AG04449 (cell line): ENCODE measurements around the gene MAST2.

ENCODE experiments used
- CTCF ChIA-PET: fragments of 350-600 bp; formaldehyde crosslinking; extraction: SDS; loops from one replicate; lab custom pipeline; 2021; ENCODE audit warnings: antibody characterized with exemption; lab: Yijun Ruan, JAX
- POLR2A ChIA-PET: fragments of 400-600, 350-600 bp; formaldehyde crosslinking; extraction: SDS; loops from one replicate; lab custom pipeline; 2020; ENCODE audit warnings: antibody characterized with exemption, inconsistent platforms; lab: Yijun Ruan, JAX
- DNase-seq: peaks from one replicate; pipeline ENCODE4 v3.0.0-alpha.2; 2010; ENCODE audit warnings: low read depth, low spot score
- H3K4me3 ChIP-seq: 2 replicates; pipeline ENCODE4 v1.5.1; 2011; ENCODE audit warnings: low read depth, mild to moderate bottlenecking, control low read depth, low read length
- CTCF ChIP-seq: IDR thresholded peaks from one replicate; pipeline ENCODE4 v1.5.1; 2011; ENCODE audit warnings: mild to moderate bottlenecking, moderate library complexity, low read length, control low read depth, inconsistent platforms; ENCODE audit not compliant: insufficient read depth; ENCODE audit errors: missing control alignments

Gene MAST2

GRCh38 chr1:46027788-46028573, 224.6 kb downstream of the MAST2 start:
- DNase-seq, result no peak
- ChIA-PET POLR2A (no interaction called here), CTCF (interaction anchor here (1.0 to 22.5 kb wide), 3 partner anchors 9 to 150 kb away, joined by 3 to 631 read pairs (median 19); partner anchors contain the start of genes P3R3URF and TSPAN1)
- no peak overlapping the region for H3K4me3 ChIP-seq
- TF ChIP-seq CTCF, result no peak

DNA sequence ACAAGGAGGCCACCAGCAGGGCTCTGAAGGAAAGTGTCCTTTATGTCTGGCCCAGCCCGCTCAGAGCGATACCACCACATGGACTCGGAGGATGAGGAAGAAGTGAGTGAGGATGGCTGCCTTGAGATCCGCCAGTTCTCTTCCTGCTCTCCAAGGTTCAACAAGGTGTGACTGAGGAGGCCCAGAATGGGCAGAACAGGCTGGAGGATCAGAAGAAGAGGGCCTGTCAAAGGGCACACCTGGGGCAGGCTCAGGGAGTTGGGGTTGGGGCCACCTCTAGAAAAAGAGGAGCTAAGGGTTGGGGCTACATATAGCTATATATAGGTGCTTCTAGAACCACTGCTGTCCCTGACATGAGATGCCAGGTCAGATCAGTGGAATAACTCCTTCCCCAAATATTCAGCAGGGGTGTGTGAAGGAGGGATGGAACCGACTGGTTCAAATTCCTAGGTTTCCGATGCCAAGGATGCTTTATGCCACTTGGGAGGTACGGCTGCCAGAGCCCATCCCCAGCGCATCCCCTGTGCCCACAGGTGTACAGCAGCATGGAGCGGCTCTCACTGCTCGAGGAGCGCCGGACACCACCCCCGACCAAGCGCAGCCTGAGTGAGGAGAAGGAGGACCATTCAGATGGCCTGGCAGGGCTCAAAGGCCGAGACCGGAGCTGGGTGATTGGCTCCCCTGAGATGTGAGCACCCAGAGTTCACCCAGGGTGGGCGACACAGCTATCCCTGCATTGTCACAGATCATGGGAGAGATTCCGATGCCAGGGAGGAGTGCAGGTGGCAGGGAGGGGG, 226.9 kb downstream of the MAST2 start:
- CTCF ChIA-PET, result interaction anchor here (0.7 to 22.5 kb wide), 3 partner anchors 9 to 193 kb away, joined by 4 to 631 read pairs (median 4); partner anchors contain the start of genes P3R3URF and TSPAN1
- DNase-seq, result no peak
- TF ChIP-seq CTCF, result no peak
- H3K4me3 ChIP-seq, result no peak overlapping the region
- POLR2A ChIA-PET, result interaction anchor here (0.6 kb wide), 1 partner anchor 184 kb away, joined by 3 read pairs; no protein-coding TSS in a partner anchor

GRCh38 chr1:46030876-46031660, 227.7 kb downstream of the MAST2 start:
- ChIA-PET CTCF (interaction anchor here (0.7 to 22.5 kb wide), 3 partner anchors 147 to 192 kb away, joined by 3 to 631 read pairs (median 4); partner anchors contain the start of genes P3R3URF and TSPAN1), POLR2A (interaction anchor here (0.6 to 0.7 kb wide), 2 partner anchors 151 to 185 kb away, joined by 3 read pairs; no protein-coding TSS in a partner anchor)
- H3K4me3 ChIP-seq, result no peak overlapping the region
- no peak for DNase-seq
- no peak for TF ChIP-seq CTCF

DNA sequence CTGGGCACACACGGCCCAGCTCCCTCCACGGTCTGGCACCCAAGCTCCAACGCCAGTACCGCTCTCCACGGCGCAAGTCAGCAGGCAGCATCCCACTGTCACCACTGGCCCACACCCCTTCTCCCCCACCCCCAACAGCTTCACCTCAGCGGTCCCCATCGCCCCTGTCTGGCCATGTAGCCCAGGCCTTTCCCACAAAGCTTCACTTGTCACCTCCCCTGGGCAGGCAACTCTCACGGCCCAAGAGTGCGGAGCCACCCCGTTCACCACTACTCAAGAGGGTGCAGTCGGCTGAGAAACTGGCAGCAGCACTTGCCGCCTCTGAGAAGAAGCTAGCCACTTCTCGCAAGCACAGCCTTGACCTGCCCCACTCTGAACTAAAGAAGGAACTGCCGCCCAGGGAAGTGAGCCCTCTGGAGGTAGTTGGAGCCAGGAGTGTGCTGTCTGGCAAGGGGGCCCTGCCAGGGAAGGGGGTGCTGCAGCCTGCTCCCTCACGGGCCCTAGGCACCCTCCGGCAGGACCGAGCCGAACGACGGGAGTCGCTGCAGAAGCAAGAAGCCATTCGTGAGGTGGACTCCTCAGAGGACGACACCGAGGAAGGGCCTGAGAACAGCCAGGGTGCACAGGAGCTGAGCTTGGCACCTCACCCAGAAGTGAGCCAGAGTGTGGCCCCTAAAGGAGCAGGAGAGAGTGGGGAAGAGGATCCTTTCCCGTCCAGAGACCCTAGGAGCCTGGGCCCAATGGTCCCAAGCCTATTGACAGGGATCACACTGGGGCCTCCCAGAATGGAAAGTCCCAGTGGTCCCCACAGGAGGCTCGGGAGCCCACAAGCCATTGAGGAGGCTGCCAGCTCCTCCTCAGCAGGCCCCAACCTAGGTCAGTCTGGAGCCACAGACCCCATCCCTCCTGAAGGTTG, 231.4 kb downstream of the MAST2 start:
- no peak for DNase-seq
- POLR2A ChIA-PET, result interaction anchor here (0.6 to 1.7 kb wide), 3 partner anchors 98 to 147 kb away, joined by 3 to 4 read pairs (median 4); partner anchors contain the start of gene PIK3R3
- CTCF ChIA-PET, result interaction anchor here (0.9 to 22.5 kb wide), 11 partner anchors 11 to 198 kb away, joined by 3 to 631 read pairs (median 4); partner anchors contain the start of genes P3R3URF, PIK3R3, POMGNT1 and TSPAN1
- TF ChIP-seq CTCF, result no peak
- H3K4me3 ChIP-seq, result no peak overlapping the region
